ENCODE results near the gene DENND4A. TPM values are rescaled to one million over a fixed set of nuclear protein-coding genes. Genes with fewer than 3 reads are reported as not detected.

DENND4A gene
- 10 to 100 TPM; 20.3 to 42.3 (median 33.7) TPM for total RNA-seq

GRCh38 chr15:65792138-65792987 is at the start of gene DENND4A:
Gene DENND4A, minus strand, starts transcription at chr15:65792293. Its CDS starts 35,843 bp downstream, at chr15:65756450.
- no peaks in the 10 kb centered on the region for H3K9me3 ChIP-seq
- 2% methylated on average over 15 to 25 of the region's 63 CpGs for WGBS, 2 donors (ENCODE audit: low coverage in 1 of 2)
- peak within 1 kb of the TSS; percentile 85 to 95 for H3K4me3 ChIP-seq

GRCh38 chr15:65841121-65841930 is 49.2 kb upstream of the DENND4A start:
- Histone ChIP-seq H3K27ac (no peak overlapping the region), H3K4me1 (no peaks in the 10 kb centered on the region), H3K9me3 (no peaks in the 10 kb centered on the region), H3K4me3 (no peak overlapping the region), H3K36me3 (no peaks in the 10 kb centered on the region), H3K27me3 (no peaks in the 10 kb centered on the region)
- ATAC-seq: no peak
- TF ChIP-seq POLR2AphosphoS5 (IDR thresholded peaks at IDR 0.05) (no peak), EP300 (IDR thresholded peaks at IDR 0.05) (no peak), POLR2A (IDR thresholded peaks at IDR 0.05) (no peak), CTCF (IDR thresholded peaks at IDR 0.05) (no peak)
- 60 to 65% methylated on average over 3 to 11 of the region's 11 CpGs for WGBS, 2 donors (ENCODE audit: low coverage in 1 of 2)

More at GRCh38 chr15:65792138-65792987, at the start of gene DENND4A:
- no peak for TF ChIP-seq CTCF (IDR thresholded peaks at IDR 0.05)
- peak; percentile 89 for TF ChIP-seq POLR2AphosphoS5 (IDR thresholded peaks at IDR 0.05)
- no peak for TF ChIP-seq EP300 (IDR thresholded peaks at IDR 0.05)
- peak; percentile 46 to 69 for TF ChIP-seq POLR2A (IDR thresholded peaks at IDR 0.05)
- Histone ChIP-seq H3K36me3 (no peaks in the 10 kb centered on the region), H3K27ac (peak within 1 kb of the TSS; percentile 96 to 100 (median 98)), H3K4me1 (peaks cover 0 to 39% (median 10%) of the 10 kb centered on the region in 3 donors), H3K27me3 (no peaks in the 10 kb centered on the region)
- peak; percentile 98 for ATAC-seq

- TF ChIP-seq POLR2A (IDR thresholded peaks at IDR 0.05) (no peak), CTCF (IDR thresholded peaks at IDR 0.05) (no peak), EP300 (IDR thresholded peaks at IDR 0.05) (no peak), POLR2AphosphoS5 (IDR thresholded peaks at IDR 0.05) (no peak)
- no peak overlapping the region for H3K27ac ChIP-seq
- no peak overlapping the region for H3K4me3 ChIP-seq
- no peaks in the 10 kb centered on the region for H3K9me3 ChIP-seq
- H3K27me3 ChIP-seq: no peaks in the 10 kb centered on the region
- 82% methylated on average over 4 of the region's 4 CpGs for whole genome bisulfite sequencing, 2 donors (ENCODE audit: low coverage in 1 of 2)
- no peaks in the 10 kb centered on the region for H3K4me1 ChIP-seq
- no peak for ATAC-seq
- H3K36me3 ChIP-seq: no peaks in the 10 kb centered on the region
These were observed 47.9 kb upstream of the DENND4A start for GRCh38 chr15:65839985-65840384.

- Histone ChIP-seq H3K27me3 (no peaks in the 10 kb centered on the region), H3K9me3 (no peaks in the 10 kb centered on the region), H3K4me3 (no peak overlapping the region), H3K27ac (no peak overlapping the region), H3K36me3 (no peaks in the 10 kb centered on the region), H3K4me1 (peaks cover 0 to under 1% (median 0%) of the 10 kb centered on the region in 3 donors)
- 72 to 90% methylated on average over 5 of the region's 5 CpGs for WGBS, 2 donors (ENCODE audit: low coverage in 1 of 2)
- no peak for ATAC-seq
- TF ChIP-seq EP300 (IDR thresholded peaks at IDR 0.05): no peak
- no peak for TF ChIP-seq CTCF (IDR thresholded peaks at IDR 0.05)
- TF ChIP-seq POLR2AphosphoS5 (IDR thresholded peaks at IDR 0.05): no peak
- TF ChIP-seq POLR2A (IDR thresholded peaks at IDR 0.05): no peak
These were observed 47.3 kb upstream of the DENND4A start for GRCh38 chr15:65839354-65839901.

Measured in gastroesophageal sphincter (tissue), 4 donors.